Erythroblast (primary cell): ENCODE data around the gene SPG11.

Experiments
- GATA1 ChIP-seq: IDR thresholded peaks from 2 replicates; pipeline ENCODE4 v1.6.1; 2011; ENCODE audit warnings: low read depth, mild to moderate bottlenecking, control low read depth, low read length, moderate library complexity
- POLR2A ChIP-seq: IDR thresholded peaks from 2 replicates; pipeline ENCODE4 v1.6.1; 2011; ENCODE audit warnings: mild to moderate bottlenecking, low read length

- TF ChIP-seq POLR2A, result no peak
- no peak for TF ChIP-seq GATA1
Measured at GRCh38 chr15:44661576-44661975, 1.9 kb downstream of the SPG11 start.
